Gastroesophageal sphincter (tissue), 4 donors: Measurements from ENCODE around the gene FFAR2. TPM values are rescaled to one million over a fixed set of nuclear protein-coding genes. Genes with fewer than 3 reads are reported as not detected.

Source experiments
- ATAC-seq: fragments of 150-250 bp; one replicate; pipeline ENCODE4 v1.9.1; 2016; ENCODE audit warnings: mild to moderate bottlenecking, moderate library complexity
- H3K27ac ChIP-seq, 4 donors: fragments of 200-600 bp; sonication (generic) in 3 of 4; 1 replicate in 3 of 4; 2 replicates in 1 of 4; pipeline ENCODE4 v1.5.1; 2016 to 2019
- H3K27me3 ChIP-seq: fragments of 200-600 bp; sonication (generic); one replicate; pipeline ENCODE4 v1.5.1; 2019
- H3K36me3 ChIP-seq, 2 donors: fragments of 200-600 bp; sonication (generic); one replicate each; pipeline ENCODE4 v1.5.1; 2019; ENCODE audit warnings: control low read depth in 1 of 2
- H3K4me1 ChIP-seq, 3 donors: fragments of 200-600 bp; sonication (generic); 1 replicate in 2 of 3; 2 replicates in 1 of 3; pipeline ENCODE4 v1.5.1; 2016 to 2019; ENCODE audit warnings: control low read depth in 2 of 3
- H3K4me3 ChIP-seq, 2 donors: fragments of 200-600 bp; sonication (generic); one replicate each; pipeline ENCODE4 v1.5.1; 2019; ENCODE audit warnings: mild to moderate bottlenecking in 1 of 2, moderate library complexity in 1 of 2
- H3K9me3 ChIP-seq, 3 donors: fragments of 200-600 bp; sonication (generic); one replicate each; pipeline ENCODE4 v1.5.1; 2017 to 2019; ENCODE audit warnings: control low read depth in 2 of 3
- EP300 ChIP-seq: sonication (generic); formaldehyde crosslinking; IDR thresholded peaks from one replicate; pipeline ENCODE4 v1.6.1; 2017; ENCODE audit warnings: antibody characterized with exemption, mild to moderate bottlenecking
- POLR2A ChIP-seq, 2 donors: fragments of 450-650 bp; IDR thresholded peaks; one replicate each; pipeline ENCODE4 v1.6.1; 2017; ENCODE audit warnings: antibody characterized with exemption in 2 of 2, mild to moderate bottlenecking in 2 of 2, moderate library complexity in 1 of 2
- POLR2AphosphoS5 ChIP-seq: sonication (generic); formaldehyde crosslinking; IDR thresholded peaks from one replicate; pipeline ENCODE4 v1.6.1; 2017; ENCODE audit warnings: antibody characterized with exemption
- WGBS, 2 donors: methylation state at CpG; one replicate each; pipeline ENCODE4 v1.1.5; 2018; ENCODE audit warnings: low coverage in 1 of 2; 5-methylcytosine and 5-hydroxymethylcytosine counted together
- total RNA-seq, 4 donors: library from RNA; depleted of rRNA; stranded (reverse); fragments of >200 nt; gene quantifications; one replicate each; pipeline ENCODE4 v1.1.0, GENCODE V29; 2016
- TF ChIP-seq, protein P1 (sequence below), 4 experiments: fragments of 200-600 bp in 2 of 4; fragments of 450-650 bp in 2 of 4; sonication (generic) in 1 of 4; IDR thresholded peaks; one replicate each; pipeline ENCODE4 v1.5.1; 2017 to 2019; ENCODE audit warnings: antibody characterized with exemption in 4 of 4, mild to moderate bottlenecking in 2 of 4, moderate library complexity in 2 of 4

Gene FFAR2
- total RNA-seq, 4 donors from 2014 or later = 0.35 to 1.3 TPM; not detected in 2

DNA sequence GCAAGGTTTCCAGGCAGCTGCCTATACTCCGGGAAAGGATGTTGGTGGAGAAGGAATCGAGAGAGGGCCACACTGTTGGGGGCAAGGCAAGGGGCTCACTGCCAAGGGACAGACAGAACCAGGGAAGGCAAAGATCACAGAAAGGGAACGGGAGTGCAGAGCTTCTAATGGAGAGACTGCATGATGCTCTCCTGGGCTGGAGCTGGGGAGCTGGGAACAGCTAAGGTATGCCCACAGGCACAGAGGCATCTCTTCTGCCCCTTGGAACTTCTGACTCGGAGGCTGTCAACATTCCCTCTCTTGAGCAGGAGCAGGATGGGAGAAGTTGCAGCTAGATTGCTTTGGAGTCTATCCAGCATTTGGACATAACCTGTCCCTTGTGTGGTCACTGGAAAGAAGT is 22.4 kb upstream of the FFAR2 start:
- Histone ChIP-seq H3K27me3 (peaks cover 73% of the 10 kb centered on the region), H3K4me3 (no peak overlapping the region), H3K27ac (no peak overlapping the region), H3K4me1 (no peaks in the 10 kb centered on the region), H3K9me3 (peaks cover 0 to 8% (median 0%) of the 10 kb centered on the region in 3 donors), H3K36me3 (no peaks in the 10 kb centered on the region)
- no peak for TF ChIP-seq EP300
- TF ChIP-seq POLR2AphosphoS5 = no peak
- no peak for TF ChIP-seq POLR2A (IDR thresholded peaks at IDR 0.05)
- TF ChIP-seq, protein P1, sequence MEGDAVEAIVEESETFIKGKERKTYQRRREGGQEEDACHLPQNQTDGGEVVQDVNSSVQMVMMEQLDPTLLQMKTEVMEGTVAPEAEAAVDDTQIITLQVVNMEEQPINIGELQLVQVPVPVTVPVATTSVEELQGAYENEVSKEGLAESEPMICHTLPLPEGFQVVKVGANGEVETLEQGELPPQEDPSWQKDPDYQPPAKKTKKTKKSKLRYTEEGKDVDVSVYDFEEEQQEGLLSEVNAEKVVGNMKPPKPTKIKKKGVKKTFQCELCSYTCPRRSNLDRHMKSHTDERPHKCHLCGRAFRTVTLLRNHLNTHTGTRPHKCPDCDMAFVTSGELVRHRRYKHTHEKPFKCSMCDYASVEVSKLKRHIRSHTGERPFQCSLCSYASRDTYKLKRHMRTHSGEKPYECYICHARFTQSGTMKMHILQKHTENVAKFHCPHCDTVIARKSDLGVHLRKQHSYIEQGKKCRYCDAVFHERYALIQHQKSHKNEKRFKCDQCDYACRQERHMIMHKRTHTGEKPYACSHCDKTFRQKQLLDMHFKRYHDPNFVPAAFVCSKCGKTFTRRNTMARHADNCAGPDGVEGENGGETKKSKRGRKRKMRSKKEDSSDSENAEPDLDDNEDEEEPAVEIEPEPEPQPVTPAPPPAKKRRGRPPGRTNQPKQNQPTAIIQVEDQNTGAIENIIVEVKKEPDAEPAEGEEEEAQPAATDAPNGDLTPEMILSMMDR (IDR thresholded peaks at IDR 0.05) = no peak
- 63% methylated on average over 3 of the region's 4 CpGs; no CpG with 5 or more reads in 1 of the 2 donors for WGBS, 2 donors
- no peak for ATAC-seq

DNA sequence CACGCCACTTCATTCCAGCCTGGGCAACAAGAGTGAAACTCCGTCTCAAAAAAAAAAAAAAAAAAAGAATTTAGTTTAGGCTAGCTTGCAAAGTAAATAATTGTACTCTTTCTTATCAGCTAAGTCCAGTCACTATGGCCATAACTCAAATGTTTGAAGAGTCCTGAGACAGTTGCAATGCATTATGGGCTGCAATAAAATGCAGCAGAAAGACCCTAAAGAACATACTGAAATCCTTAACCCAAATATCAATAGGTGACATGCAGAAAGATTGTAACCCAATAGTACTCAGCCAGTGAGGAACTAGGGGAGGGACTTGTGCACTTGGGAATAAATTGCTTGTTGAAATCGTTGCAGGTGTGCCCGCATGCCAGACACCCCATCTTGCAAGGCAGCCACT is 20.9 kb upstream of the FFAR2 start:
- Histone ChIP-seq H3K27me3 (peaks cover 77% of the 10 kb centered on the region), H3K36me3 (no peaks in the 10 kb centered on the region), H3K4me1 (no peaks in the 10 kb centered on the region), H3K27ac (no peak overlapping the region), H3K9me3 (peaks cover 0 to 23% (median 0%) of the 10 kb centered on the region in 3 donors), H3K4me3 (no peak overlapping the region)
- TF ChIP-seq, protein P1 (IDR thresholded peaks at IDR 0.05) = no peak
- no peak for TF ChIP-seq POLR2AphosphoS5
- no peak for TF ChIP-seq EP300
- no peak for TF ChIP-seq POLR2A (IDR thresholded peaks at IDR 0.05)
- no peak for ATAC-seq
- 51 to 68% methylated on average over 3 to 4 of the region's 4 CpGs for WGBS, 2 donors

DNA sequence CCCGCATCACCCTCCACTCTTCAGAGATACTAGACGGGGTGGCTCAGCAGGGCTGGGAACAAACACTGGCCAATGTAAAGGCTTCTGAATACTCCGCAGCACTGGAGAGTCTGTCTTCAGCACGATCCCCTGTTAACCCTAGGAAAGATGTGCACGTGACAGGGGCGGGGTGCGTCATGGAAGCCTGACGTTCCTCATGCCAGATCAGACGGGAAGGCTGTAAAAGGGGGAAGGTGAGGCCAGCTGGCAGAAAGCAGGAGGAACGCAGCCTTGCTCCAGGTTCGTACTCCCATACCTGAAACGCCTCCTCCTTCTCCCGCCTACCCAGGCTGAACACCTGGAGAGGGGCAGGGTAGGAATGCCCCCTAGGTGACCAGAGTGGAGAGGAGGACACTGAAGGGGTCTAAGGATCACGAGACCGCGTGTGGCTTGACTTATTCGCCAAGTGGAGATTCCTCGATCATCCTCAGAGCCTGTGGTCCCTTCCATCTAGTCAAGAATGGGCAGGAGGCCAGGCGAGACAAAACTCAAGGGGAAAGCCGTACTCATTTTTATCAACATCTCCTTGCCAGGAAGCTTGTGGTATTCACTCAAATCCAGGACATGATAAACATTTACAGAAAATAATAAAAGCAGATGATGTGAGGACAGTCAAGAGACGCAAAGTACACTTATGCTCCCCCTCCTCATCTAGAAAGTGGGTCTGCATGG is 18.2 kb upstream of the FFAR2 start:
- Histone ChIP-seq H3K27me3 (peaks cover 76% of the 10 kb centered on the region), H3K9me3 (peaks cover 0 to 24% (median 0%) of the 10 kb centered on the region in 3 donors), H3K4me1 (no peaks in the 10 kb centered on the region), H3K27ac (no peak overlapping the region), H3K36me3 (no peaks in the 10 kb centered on the region), H3K4me3 (no peak overlapping the region)
- TF ChIP-seq POLR2A (IDR thresholded peaks at IDR 0.05) = no peak
- TF ChIP-seq, protein P1 (IDR thresholded peaks at IDR 0.05) = no peak
- TF ChIP-seq POLR2AphosphoS5 = no peak
- no peak for TF ChIP-seq EP300
- ATAC-seq = no peak
- WGBS, 2 donors = 66 to 78% methylated on average over 10 to 12 of the region's 21 CpGs

DNA sequence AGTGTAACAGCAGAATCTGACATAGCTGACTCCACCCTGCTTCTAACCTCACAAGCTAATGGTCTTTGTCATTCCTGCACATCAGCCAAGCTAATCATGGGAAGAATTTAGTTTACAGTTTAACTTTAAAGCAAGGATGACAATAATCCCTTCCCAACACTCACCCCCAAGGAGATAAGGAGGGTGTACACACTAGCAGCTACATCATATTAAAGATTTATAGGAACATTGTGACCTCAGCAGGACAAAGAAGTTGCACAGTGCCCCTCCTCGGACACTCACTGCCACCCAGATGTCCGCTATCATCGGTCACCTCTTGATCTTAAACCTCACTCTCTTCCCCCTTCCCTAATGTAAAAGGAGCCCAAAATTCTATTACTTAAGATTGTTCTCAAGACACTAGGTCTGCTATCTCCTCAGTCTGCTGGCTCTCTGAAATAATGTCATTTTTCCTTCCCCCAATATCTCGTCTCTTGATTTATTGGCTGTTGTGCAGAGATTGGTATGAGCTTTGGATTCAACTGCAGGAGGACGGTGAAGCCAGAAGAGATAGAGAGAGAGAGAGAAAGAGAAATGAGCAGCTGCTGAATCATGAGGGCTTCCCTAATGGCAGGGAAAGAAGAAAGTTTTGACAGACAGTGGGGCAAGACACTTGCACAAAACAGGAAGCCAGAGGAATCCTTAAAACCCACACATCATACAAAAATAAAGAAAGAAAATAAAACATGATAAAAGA is 17.5 kb upstream of the FFAR2 start:
- peaks cover 82% of the 10 kb centered on the region for H3K27me3 ChIP-seq
- H3K27ac ChIP-seq = no peak overlapping the region
- no peak for ATAC-seq
- no peaks in the 10 kb centered on the region for H3K36me3 ChIP-seq
- H3K9me3 ChIP-seq = peaks cover 0 to 24% (median 0%) of the 10 kb centered on the region in 3 donors
- TF ChIP-seq, protein P1 (IDR thresholded peaks at IDR 0.05) = no peak
- WGBS, 2 donors = 57 to 94% methylated on average over 3 to 4 of the region's 5 CpGs
- H3K4me1 ChIP-seq = peaks cover 0 to 3% (median 0%) of the 10 kb centered on the region in 3 donors
- no peak overlapping the region for H3K4me3 ChIP-seq
